Cardiac fibroblast (primary cell): Measurements from ENCODE around the gene F12.

Experiments used
- DNase-seq, 2 donors: peaks; one replicate each; pipeline versions ENCODE4 v3.0.0 to v3.0.0-alpha.2; 2010; ENCODE audit warnings: low read depth in 2 of 2
- H3K4me3 ChIP-seq, 2 donors: replicated peaks in 1 of 2; 1 replicate in 1 of 2; 2 replicates in 1 of 2; pipeline ENCODE4 v1.5.1; 2011; ENCODE audit warnings: low read depth in 2 of 2, low read length in 2 of 2, mild to moderate bottlenecking in 2 of 2, moderate library complexity in 1 of 2
- CTCF ChIP-seq: IDR thresholded peaks from one replicate; pipeline ENCODE4 v1.5.1; 2011; ENCODE audit warnings: low read depth, mild to moderate bottlenecking, low read length, inconsistent platforms

F12 gene

DNA sequence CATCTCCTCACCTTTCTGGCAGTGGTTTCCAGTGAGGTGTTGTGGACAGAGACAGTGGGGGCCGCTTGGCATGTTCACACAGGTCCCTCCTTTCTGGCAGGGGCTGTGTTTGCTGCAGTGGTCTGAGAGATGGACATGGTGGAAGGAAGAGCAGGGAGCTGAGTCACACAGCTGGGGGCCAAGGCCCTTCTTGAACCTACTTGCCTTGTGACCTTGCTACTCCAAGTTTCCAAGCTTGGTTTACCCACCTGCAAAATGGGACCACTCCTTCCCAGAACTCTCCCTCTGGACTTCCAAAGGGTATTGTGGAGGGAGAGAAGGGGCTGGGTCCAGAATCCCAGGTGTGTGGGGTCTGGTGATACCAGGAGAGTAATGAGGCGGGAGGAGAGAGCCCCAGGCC, 4.1 kb downstream of the F12 start:
- TF ChIP-seq CTCF: no peak
- no peak for DNase-seq
- no peak overlapping the region for H3K4me3 ChIP-seq

DNA sequence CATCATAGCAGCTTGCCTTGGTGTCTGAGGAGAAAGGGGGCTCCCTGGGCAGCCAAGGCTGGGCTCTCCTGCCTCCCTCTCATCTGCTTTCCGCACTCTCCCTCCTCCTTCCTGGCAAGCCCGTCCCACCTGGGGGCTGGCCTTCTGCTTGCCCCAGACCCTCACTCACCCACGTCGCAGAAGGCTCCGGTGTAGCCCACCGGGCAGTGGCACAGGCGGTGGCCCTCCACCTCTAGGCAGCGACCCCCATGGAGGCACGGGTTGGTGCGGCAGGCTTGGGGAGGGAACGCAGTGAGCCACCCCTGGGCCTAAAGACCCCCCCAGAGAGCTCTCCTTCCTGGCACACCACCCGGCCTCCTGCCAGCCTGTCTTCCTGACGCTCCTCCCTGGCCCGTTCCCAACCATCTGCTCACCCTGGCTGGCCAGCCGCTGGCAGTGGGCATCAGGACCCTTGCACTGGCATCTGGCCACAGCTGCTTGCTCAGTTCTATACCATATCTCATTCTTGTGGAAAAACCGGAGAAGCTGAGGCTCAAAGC, 4.7 kb downstream of the F12 start:
- DNase-seq: no peak
- H3K4me3 ChIP-seq: peak overlapping the region; percentile 59 to 60
- TF ChIP-seq CTCF: no peak

- peak; percentile 67 for TF ChIP-seq CTCF
- H3K4me3 ChIP-seq: peak overlapping the region; percentile 59 to 60
- peak; percentile 70 to 87 for DNase-seq
These were observed 5.3 kb downstream of the F12 start for GRCh38 chr5:177403792-177404640.

DNA sequence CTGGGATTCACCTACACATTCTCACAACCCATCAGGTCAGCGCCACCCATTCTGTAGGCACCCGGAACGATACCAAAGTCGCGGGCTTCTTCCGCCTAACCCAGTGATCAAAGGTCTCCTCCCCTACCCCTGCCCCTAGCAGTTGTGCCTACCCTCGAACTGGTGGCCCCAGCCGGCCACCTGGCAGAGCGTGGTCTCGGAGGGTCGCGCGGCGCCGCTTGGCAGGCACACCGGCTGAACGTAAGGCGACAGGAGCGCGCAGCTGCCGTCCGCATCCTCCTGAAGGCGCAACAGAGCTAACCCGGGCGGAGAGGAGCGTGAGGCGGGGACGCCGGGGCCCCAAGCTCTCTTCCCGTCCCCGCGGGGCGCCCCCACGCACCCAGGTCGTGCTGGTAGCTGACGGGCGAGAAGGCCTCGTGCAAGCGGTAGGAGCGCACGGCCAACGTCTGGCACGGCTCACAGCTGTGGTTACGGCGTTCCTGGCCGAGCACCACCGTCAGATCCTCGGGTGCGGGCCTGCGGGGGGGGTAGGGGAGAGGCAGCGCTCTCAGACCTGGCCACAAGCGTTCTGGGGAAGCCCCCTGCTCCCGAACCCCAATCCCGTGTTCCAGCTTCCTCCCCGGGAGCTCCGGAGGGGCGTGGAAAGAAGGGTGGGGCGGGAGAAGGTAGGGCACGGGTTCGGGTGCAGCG, 6.1 kb downstream of the F12 start:
- TF ChIP-seq CTCF: no peak
- DNase-seq: no peak
- peak overlapping the region; percentile 59 to 60 for H3K4me3 ChIP-seq

DNA sequence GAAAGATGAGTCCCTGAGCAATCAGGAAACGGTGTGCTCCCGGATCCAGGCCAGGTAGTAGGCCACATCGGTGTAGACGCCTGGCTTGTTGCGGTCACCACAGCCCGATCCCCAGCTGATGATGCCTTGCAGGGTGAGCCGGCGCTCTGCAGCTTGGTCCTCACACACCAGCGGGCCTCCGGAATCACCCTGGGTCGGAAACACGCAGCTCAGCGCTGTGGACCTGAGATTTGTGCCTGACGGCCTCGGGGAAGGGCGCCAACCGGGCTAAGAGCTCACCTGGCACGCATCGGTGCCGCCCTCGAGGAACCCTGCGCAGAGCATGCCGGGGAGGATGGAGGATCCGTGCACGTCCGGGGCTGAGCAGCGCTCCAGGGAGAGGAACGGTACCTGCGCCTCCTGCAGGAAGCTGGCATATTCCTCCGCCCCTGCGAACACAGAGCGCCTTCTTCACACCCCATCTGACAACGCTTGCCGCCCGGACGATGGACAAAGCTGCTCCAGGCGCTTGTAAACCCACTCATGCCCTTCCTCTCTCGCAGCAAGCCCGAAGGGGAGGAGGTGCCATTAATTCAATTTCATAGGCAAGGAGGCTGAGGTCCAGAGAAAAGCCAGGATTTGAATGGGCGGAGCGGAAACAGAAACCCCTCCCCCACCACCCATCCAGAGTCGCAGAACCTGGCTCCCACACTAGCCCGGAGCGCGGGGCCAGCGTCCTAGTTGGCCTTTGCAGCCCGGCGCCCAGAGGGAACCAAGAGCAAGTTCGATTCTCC, 6.9 kb downstream of the F12 start:
- H3K4me3 ChIP-seq: peak overlapping the region in 1 of 2 donors; percentile 1
- DNase-seq: peak; percentile 46 to 58
- TF ChIP-seq CTCF: peak; percentile 33

- peak; percentile 18 to 52 for DNase-seq
- no peak within 1 kb of the TSS for H3K4me3 ChIP-seq
- no peak for TF ChIP-seq CTCF
These were observed 9.1 kb downstream of the F12 start, which contains the start of gene PFN3 for GRCh38 chr5:177399997-177400868. Gene PFN3 (minus strand): TSS chr5:177400661. CDS start chr5:177400576, 85 bp downstream.
